NCI-H1105 (cell line): ENCODE data around the gene INPP4B.
"Not testable (repeated sequence)": the region's sequence is repeated elsewhere in the genome, so short reads cannot be mapped to it uniquely, and the experiment has no call there.

Source experiments
- DNase-seq: peaks from one replicate; lab custom pipeline; 2025; lab: John Stamatoyannopoulos, UW

The INPP4B gene

GRCh38 chr4:142411993-142412392 lies 434.1 kb downstream of the INPP4B start:
- DNase-seq = no peak

- DNase-seq = no peak
Measured at GRCh38 chr4:142408003-142408441, 438.1 kb downstream of the INPP4B start.

- DNase-seq = no peak
Measured at GRCh38 chr4:142407596-142407995, 438.5 kb downstream of the INPP4B start.

- no peak for DNase-seq
Measured at GRCh38 chr4:142406917-142407501, 439.1 kb downstream of the INPP4B start.

GRCh38 chr4:142406499-142406835 lies 439.6 kb downstream of the INPP4B start:
- no peak for DNase-seq

GRCh38 chr4:142405695-142406498 lies 440.2 kb downstream of the INPP4B start:
- no peak for DNase-seq

GRCh38 chr4:142405021-142405694 lies 440.9 kb downstream of the INPP4B start:
- no peak for DNase-seq

- no peak for DNase-seq
Measured at GRCh38 chr4:142404191-142404611, 441.9 kb downstream of the INPP4B start.

GRCh38 chr4:142402900-142403299 lies 443.2 kb downstream of the INPP4B start:
- DNase-seq = no peak

GRCh38 chr4:142402156-142402555 lies 443.9 kb downstream of the INPP4B start:
- no peak for DNase-seq

GRCh38 chr4:142397364-142397991 lies 448.6 kb downstream of the INPP4B start:
- not testable (repeated sequence) for DNase-seq

GRCh38 chr4:142396279-142396678 lies 449.8 kb downstream of the INPP4B start:
- DNase-seq = no peak

GRCh38 chr4:142393127-142393526 lies 453.0 kb downstream of the INPP4B start:
- no peak for DNase-seq

GRCh38 chr4:142386856-142387255 lies 459.2 kb downstream of the INPP4B start:
- no peak for DNase-seq

GRCh38 chr4:142386449-142386848 lies 459.7 kb downstream of the INPP4B start:
- no peak for DNase-seq

- DNase-seq = no peak
Measured at GRCh38 chr4:142383800-142384470, 462.2 kb downstream of the INPP4B start.

GRCh38 chr4:142383354-142383753 lies 462.7 kb downstream of the INPP4B start:
- DNase-seq = no peak

GRCh38 chr4:142380052-142380602 lies 466.0 kb downstream of the INPP4B start:
- DNase-seq = no peak

GRCh38 chr4:142379277-142380051 lies 466.6 kb downstream of the INPP4B start:
- no peak for DNase-seq

- no peak for DNase-seq
Measured at GRCh38 chr4:142378179-142378578, 467.9 kb downstream of the INPP4B start.
